CD4-positive, alpha-beta T cell treated with Interleukin-1 beta for 1 hour (primary cell): ENCODE data around the gene PTH.

ENCODE experiments used
- DNase-seq, 2 donors: peaks; one replicate each; pipeline ENCODE4 v3.0.0-alpha.2; 2020 to 2022

The PTH gene

DNA sequence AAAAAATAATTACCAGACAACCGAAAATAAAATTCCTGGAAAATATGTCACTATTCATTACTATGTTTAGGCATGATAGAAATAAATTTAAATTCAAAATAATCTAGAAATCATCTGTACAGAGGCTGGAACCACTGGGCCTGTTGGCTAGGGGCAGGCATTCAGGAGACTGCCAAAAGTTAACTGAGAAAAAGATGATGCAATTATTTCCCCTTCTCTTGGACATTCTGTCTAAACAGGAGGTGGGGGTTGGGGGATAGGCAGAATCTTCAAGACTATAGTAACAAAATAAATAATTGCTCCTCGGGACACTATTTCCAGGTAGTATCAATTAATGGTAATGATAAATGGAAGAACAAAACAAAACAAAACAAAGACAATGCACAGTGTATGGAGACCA is 46.9 kb downstream of the PTH start:
- DNase-seq: no peak

DNA sequence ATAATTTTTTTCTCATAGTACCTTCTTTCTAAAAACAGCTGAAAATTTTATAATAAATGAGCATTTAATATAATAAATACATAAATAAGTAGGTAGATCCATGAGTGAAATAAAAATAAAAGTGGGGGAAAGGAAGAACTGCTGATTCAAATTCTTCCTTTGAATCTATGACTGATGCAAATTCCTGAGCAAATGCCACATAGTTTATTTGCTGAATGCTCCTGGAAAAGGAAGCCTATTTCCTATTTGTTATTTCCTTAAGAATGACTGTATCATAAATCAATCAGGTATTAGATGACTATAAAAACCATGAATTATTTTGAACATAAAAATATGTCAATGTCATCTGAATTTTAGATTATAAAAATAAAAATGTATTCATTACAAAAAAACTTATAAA is 49.4 kb downstream of the PTH start:
- DNase-seq: no peak

DNA sequence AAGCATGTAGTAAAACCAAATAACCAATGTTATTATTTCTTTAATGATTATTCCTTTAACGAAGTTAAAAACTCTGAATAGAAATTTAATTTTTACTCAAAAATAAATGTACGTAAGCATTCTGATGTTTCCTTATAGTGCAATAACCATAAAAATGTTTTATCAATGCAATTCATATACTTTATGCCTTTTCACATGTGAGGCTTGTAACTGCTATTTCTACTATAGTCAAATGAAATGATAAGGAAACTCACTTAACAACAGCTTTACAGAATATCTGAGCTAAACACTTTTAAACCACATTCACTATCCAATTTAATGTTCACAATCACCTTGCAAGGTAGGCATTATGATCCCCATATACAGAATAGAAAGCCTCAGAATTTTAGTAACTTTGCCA is 50.2 kb downstream of the PTH start:
- no peak for DNase-seq
